Astrocyte of the spinal cord (primary cell): ENCODE results near the gene ZNF490.
"Not testable (repeated sequence)": the region's sequence is repeated elsewhere in the genome, so short reads cannot be mapped to it uniquely, and the experiment has no call there.

ENCODE experiments used
- DNase-seq: peaks from one replicate; pipeline ENCODE4 v3.0.0; 2011; ENCODE audit warnings: low read depth, low spot score
- H3K4me3 ChIP-seq: 2 replicates; pipeline ENCODE4 v1.5.1; 2011; ENCODE audit warnings: low read depth, mild to moderate bottlenecking, low read length, moderate library complexity
- CTCF ChIP-seq: IDR thresholded peaks from 2 replicates; pipeline ENCODE4 v1.5.1; 2012; ENCODE audit warnings: low read depth, mild to moderate bottlenecking, low read length, inconsistent platforms
- in situ Hi-C: cut with HindIII; loops from 2 replicates; pipeline ENCODE4 v1.10.0; 2017; ENCODE audit warnings: low sequenced_read_pairs

ZNF490 gene

DNA sequence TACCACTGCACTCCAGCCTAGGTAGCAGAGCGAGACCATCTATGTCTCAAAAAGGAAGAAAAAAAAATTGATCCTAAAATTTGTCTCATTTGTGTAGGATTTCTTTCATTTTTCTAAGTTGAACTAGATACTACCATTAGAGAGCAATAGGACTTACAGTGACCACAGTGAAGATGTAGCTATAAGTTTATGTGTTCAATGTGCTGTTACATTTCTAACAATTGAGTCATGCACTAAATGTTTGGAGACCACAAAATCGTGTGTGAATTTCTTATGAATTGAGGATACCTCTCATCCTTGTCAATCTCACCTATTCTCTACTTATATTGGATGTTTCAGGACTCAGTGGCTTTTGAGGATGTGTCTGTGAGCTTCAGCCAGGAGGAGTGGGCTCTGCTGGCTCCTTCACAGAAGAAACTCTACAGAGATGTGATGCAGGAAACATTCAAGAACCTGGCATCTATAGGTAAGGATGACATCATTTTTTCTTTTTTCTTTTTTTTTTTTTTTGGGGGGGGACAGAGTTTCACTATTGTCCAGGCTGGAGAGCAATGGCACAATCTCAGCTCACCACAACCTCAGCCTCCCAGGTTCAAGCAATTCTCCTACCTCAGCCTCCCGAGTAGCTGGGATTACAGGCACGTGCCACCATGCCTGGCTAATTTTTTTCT lies 12.9 kb upstream of the ZNF490 start:
- no peak for DNase-seq
- in situ Hi-C loops, result no loop called here
- no peak for TF ChIP-seq CTCF

GRCh38 chr19:12621253-12622024 lies 10.8 kb upstream of the ZNF490 start:
- in situ Hi-C loops, DNase-seq, H3K4me3 ChIP-seq: not testable (repeated sequence)

More for the DNA sequence above, 12.9 kb upstream of the ZNF490 start:
- H3K4me3 ChIP-seq, result no peak overlapping the region

DNA sequence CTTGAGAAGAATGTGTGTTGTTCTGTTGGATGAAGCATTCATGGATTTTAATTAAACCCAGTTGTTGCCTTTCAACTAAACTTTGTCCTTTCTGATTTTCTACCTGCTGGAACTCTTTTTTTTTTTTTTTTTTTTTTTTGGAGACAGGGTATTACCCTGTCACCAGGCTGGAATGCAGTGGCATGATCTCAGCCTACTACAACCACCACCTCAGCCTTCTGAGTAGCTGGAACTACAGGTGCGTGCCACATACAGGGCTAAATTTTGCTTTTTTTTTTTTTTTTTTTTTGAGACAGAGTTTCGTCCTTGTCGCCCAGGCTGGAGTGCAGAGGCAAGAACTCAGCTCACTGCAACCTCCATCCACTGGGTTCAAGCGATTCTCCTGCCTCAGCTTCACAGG lies 7.0 kb upstream of the ZNF490 start:
- in situ Hi-C loops, result no loop called here
- no peak for DNase-seq
- TF ChIP-seq CTCF, result no peak
- H3K4me3 ChIP-seq, result no peak overlapping the region

DNA sequence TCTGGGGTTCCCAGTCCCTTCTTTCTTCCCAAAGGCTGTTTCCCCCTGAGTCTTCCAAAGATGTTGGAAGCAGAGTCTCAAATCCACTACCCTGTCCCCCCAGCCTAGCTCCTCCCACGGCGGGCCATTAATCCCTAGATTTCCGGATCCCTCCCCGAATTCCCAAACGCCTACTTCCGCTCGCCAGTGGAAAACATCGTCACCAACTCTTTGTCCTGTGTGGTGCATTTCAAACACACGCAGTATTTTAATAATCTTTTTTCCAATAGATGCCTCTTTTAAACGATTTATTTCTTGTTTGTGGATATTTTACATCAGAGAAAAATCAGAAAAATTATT lies 717 bp upstream of the ZNF490 start:
- peak overlapping the region; percentile 93 for H3K4me3 ChIP-seq
- peak; percentile 88 for DNase-seq
- TF ChIP-seq CTCF, result no peak
- in situ Hi-C loops, result no loop called here

DNA sequence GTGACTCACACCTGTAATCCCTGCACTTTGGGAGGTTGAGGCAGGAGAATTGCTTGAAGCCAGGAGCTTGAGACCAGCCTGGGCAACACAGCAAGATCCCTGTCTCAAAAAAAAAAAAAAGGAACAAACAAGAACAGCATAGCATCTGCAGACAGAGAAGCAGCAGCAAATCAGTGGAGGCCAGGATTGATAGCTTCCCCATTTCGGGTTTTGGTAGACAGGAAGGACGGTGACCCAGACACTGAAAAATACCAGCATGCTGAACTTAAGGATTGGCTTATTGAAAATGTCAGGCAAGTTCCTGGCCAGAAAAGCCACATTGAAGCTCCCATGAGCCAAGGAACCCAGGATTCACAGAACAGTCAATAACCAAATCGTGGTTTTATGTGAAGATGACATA lies 3.0 kb downstream of the ZNF490 start:
- no peak for DNase-seq
- in situ Hi-C loops, result no loop called here
- TF ChIP-seq CTCF, result no peak
- no peak overlapping the region for H3K4me3 ChIP-seq

- in situ Hi-C loops, result no loop called here
- DNase-seq, result no peak
- no peak for TF ChIP-seq CTCF
- H3K4me3 ChIP-seq, result no peak overlapping the region
These were observed 3.8 kb downstream of the ZNF490 start for GRCh38 chr19:12606796-12607195.

GRCh38 chr19:12603714-12604113 lies 6.9 kb downstream of the ZNF490 start:
- DNase-seq, result peak; percentile 46
- H3K4me3 ChIP-seq, result no peak overlapping the region
- TF ChIP-seq CTCF, result no peak
- in situ Hi-C loops, result no loop called here
